K562 (cell line): ENCODE measurements around the gene ST7.

ENCODE experiments used
- BCOR ChIP-seq: fragments of 450-650 bp; IDR thresholded peaks from 2 replicates; pipeline ENCODE4 v1.6.1; 2016
- CHD1 ChIP-seq: fragments of 200-600 bp; sonication (generic); IDR thresholded peaks from one replicate; pipeline ENCODE4 v1.6.1; 2012; ENCODE audit warnings: mild to moderate bottlenecking, moderate library complexity, low read length, inconsistent platforms
- CTCF ChIP-seq, 3 experiments: IDR thresholded peaks in 2 of 3; conservative IDR thresholded peaks in 1 of 3; 2 replicates each; pipeline ENCODE4 v1.5.1; 2011 to 2012; ENCODE audit warnings: low read length in 3 of 3, mild to moderate bottlenecking in 3 of 3, control low read depth in 2 of 3, improper control_type of control experiment in 1 of 3, inconsistent platforms in 1 of 3, low read depth in 1 of 3, mixed read lengths in 1 of 3, moderate library complexity in 1 of 3; ENCODE audit not compliant: insufficient read depth in 2 of 3
- E2F4 ChIP-seq: sonication (generic); formaldehyde crosslinking; IDR thresholded peaks from 2 replicates; pipeline ENCODE4 v1.8.0; 2022; ENCODE audit warnings: mild to moderate bottlenecking, low read depth, missing genetic modification reagents
- MAFK ChIP-seq: IDR thresholded peaks from 2 replicates; pipeline ENCODE4 v1.6.1; 2011; ENCODE audit warnings: low read length, improper control_type of control experiment
- NR2C2 ChIP-seq, 2 experiments: fragments of 200-800 bp in 1 of 2; sonication (Bioruptor generic) in 1 of 2; sonication (generic) in 1 of 2; formaldehyde crosslinking in 1 of 2; IDR thresholded peaks; 2 replicates each; pipeline versions ENCODE4 v1.6.1 to v1.8.0; 2016 to 2022; ENCODE audit warnings: mild to moderate bottlenecking in 1 of 2, missing compliant biosample characterization in 1 of 2, missing genetic modification characterization in 1 of 2, missing genetic modification reagents in 1 of 2
- TSHZ1 ChIP-seq: fragments of 250-450 bp; sonication (Bioruptor Pico); IDR thresholded peaks from 2 replicates; pipeline ENCODE4 v1.4.0; 2020; ENCODE audit warnings: mild to moderate bottlenecking, moderate library complexity
- ZKSCAN1 ChIP-seq: fragments of 150-350 bp; IDR thresholded peaks from 2 replicates; pipeline ENCODE4 v1.6.1; 2016; ENCODE audit warnings: low read depth, low read length
- ZNF274 ChIP-seq: IDR thresholded peaks from 2 replicates; pipeline ENCODE4 v1.6.1; 2011; ENCODE audit warnings: low read depth, mild to moderate bottlenecking, low read length, moderate library complexity, borderline replicate concordance
- ZNF347 ChIP-seq: fragments of 450-650 bp; formaldehyde crosslinking; IDR thresholded peaks from 2 replicates; pipeline ENCODE4 v1.4.0; 2020; ENCODE audit warnings: low read depth, mild to moderate bottlenecking, moderate library complexity
- ZNF764 ChIP-seq: fragments of 250-450 bp; sonication (Bioruptor Pico); IDR thresholded peaks from 2 replicates; pipeline ENCODE4 v1.4.0; 2020; ENCODE audit warnings: low read depth, mild to moderate bottlenecking, moderate library complexity

GRCh38 chr7:117086788-117087187 is 133.5 kb downstream of the ST7 start:
- TF ChIP-seq E2F4 (CRISPR knock-in tag): no peak
- no peak for TF ChIP-seq MAFK
- no peak for TF ChIP-seq ZNF274
- no peak for TF ChIP-seq ZNF347 (CRISPR knock-in tag)
- no peak for TF ChIP-seq ZKSCAN1
- no peak for TF ChIP-seq BCOR
- no peak for TF ChIP-seq NR2C2 (CRISPR knock-in tag; IDR thresholded peaks at IDR 0.05)
- TF ChIP-seq NR2C2 (tag; IDR thresholded peaks at IDR 0.05): no peak
- TF ChIP-seq ZNF764 (CRISPR knock-in tag): no peak
- TF ChIP-seq CTCF (IDR thresholded peaks at IDR 0.05 in 2 of 3, conservative IDR thresholded peaks at IDR 0.05 in 1 of 3; ENCODE audit: insufficient read depth in 2 of 3, low read depth in 1 of 3, low read length in 3 of 3): no peak
- TF ChIP-seq TSHZ1 (CRISPR knock-in tag): no peak
- no peak for TF ChIP-seq CHD1
